ENCODE results near the gene COG2.

- TF ChIP-seq POLR2A (IDR thresholded peaks at IDR 0.05; ENCODE audit: low read length) (no peak), GATA1 (IDR thresholded peaks at IDR 0.05; ENCODE audit: low read depth, low read length) (no peak)
Measured at GRCh38 chr1:230713547-230713914, 71.2 kb downstream of the COG2 start.

Measured in erythroblast (primary cell).